Loucy (cell line): ENCODE results near the gene PPARA.

Experiments used
- H2AFZ ChIP-seq: fragments of 200-600 bp; sonication (generic); 2 replicates; pipeline ENCODE4 v1.6.0; 2016; ENCODE audit warnings: antibody characterized with exemption, mild to moderate bottlenecking, low read length, moderate library complexity
- H3F3A ChIP-seq: fragments of 200-600 bp; 2 replicates; pipeline ENCODE4 v1.6.0; 2016; ENCODE audit warnings: antibody characterized with exemption, low read depth, mild to moderate bottlenecking
- H3K27me3 ChIP-seq: fragments of 200-600 bp; sonication (generic); 2 replicates; pipeline ENCODE4 v1.6.1; 2014; ENCODE audit warnings: low read length, mild to moderate bottlenecking; ENCODE audit not compliant: insufficient read depth, poor library complexity, severe bottlenecking
- H3K36me3 ChIP-seq: fragments of 200-600 bp; sonication (generic); 2 replicates; pipeline ENCODE4 v1.6.1; 2016; ENCODE audit warnings: low read length; ENCODE audit not compliant: insufficient read depth
- H3K4me1 ChIP-seq: fragments of 200-600 bp; sonication (generic); 2 replicates; pipeline ENCODE4 v1.5.1; 2014; ENCODE audit warnings: low read length, mild to moderate bottlenecking; ENCODE audit not compliant: insufficient read depth, poor library complexity, severe bottlenecking
- H3K4me2 ChIP-seq: fragments of 200-600 bp; sonication (generic); 2 replicates; pipeline ENCODE4 v1.6.0; 2014; ENCODE audit warnings: antibody characterized with exemption, low read length, low read depth, mild to moderate bottlenecking; ENCODE audit not compliant: poor library complexity, severe bottlenecking
- H3K4me3 ChIP-seq: fragments of 200-600 bp; sonication (generic); 2 replicates; pipeline ENCODE4 v1.5.1; 2014; ENCODE audit warnings: low read length, mild to moderate bottlenecking, mixed read lengths; ENCODE audit not compliant: poor library complexity, severe bottlenecking
- H3K79me2 ChIP-seq: fragments of 200-600 bp; sonication (generic); 2 replicates; pipeline ENCODE4 v1.6.1; 2014; ENCODE audit warnings: low read length; ENCODE audit not compliant: insufficient read depth
- H3K9ac ChIP-seq: fragments of 200-600 bp; sonication (generic); 2 replicates; pipeline ENCODE4 v1.6.0; 2014; ENCODE audit warnings: mild to moderate bottlenecking, low read depth, low read length, moderate library complexity; ENCODE audit not compliant: poor library complexity, severe bottlenecking
- H3K9me2 ChIP-seq: fragments of 200-600 bp; sonication (generic); replicated peaks from 2 replicates; pipeline ENCODE4 v1.6.1; 2016; ENCODE audit warnings: low read depth, low read length, mixed read lengths
- H3K9me3 ChIP-seq: fragments of 200-600 bp; sonication (generic); 2 replicates; pipeline ENCODE4 v1.6.1; 2014; ENCODE audit warnings: mild to moderate bottlenecking, antibody characterized with exemption, low read length, low read depth; ENCODE audit not compliant: insufficient read depth
- H4K20me1 ChIP-seq: fragments of 200-600 bp; sonication (generic); 2 replicates; pipeline ENCODE4 v1.6.0; 2014; ENCODE audit warnings: antibody characterized with exemption, low read length, mild to moderate bottlenecking; ENCODE audit not compliant: insufficient read depth, poor library complexity, severe bottlenecking
- CTCF ChIP-seq: fragments of 200-600 bp; sonication (generic); conservative IDR thresholded peaks from 2 replicates; pipeline ENCODE4 v1.5.1; 2014; ENCODE audit warnings: mild to moderate bottlenecking, antibody characterized with exemption, low read length
- EZH2phosphoT487 ChIP-seq: fragments of 200-600 bp; IDR thresholded peaks from 2 replicates; pipeline ENCODE4 v1.6.1; 2018; ENCODE audit warnings: antibody characterized with exemption, mild to moderate bottlenecking, moderate library complexity, borderline replicate concordance

PPARA gene

GRCh38 chr22:46107089-46107664, 43.1 kb upstream of the PPARA start:
- TF ChIP-seq EZH2phosphoT487 (no peak), CTCF (no peak)
- peaks cover 34% of the 10 kb centered on the region for H4K20me1 ChIP-seq

DNA sequence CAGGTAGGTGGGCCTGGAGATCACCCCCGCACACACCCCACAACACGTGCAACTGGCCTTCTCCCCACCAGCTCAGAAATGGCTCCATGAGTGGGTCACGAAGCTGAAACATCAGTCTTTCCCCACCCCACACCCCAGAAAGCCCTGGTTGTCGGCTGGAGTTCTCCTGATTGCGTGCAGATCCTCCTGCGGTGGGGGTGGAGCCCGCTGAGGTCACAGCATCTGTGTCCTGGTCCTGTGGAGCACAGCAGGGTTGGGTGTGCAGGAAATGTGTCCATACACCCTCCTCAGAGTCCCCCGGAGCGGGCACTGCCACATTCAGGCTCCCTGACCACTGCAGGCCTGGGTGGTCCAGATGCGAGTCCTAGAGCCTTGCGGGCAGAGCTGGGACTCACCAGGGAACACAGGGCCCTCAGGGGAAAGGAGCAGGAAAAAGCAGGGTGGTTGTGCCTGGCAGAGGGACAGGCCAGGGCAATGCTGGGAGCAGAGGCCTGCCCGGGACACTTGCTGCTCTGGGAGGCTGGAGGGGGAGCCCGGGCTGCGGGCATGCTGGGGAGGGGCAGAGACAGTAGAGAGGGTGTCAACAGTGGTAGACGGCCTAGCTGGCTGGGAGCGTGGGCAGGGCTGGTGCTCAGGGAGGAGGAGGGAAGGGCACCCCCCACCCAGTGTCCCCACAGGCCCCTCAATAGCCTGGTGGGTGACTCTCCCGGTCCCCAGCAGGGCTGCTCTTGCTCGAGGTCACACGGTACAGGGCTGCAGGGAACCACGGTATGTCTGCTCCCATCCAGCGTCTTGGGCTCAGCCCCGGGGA, 42.4 kb upstream of the PPARA start:
- Histone ChIP-seq H3K4me2 (no peak overlapping the region), H3K9me3 (no peaks in the 10 kb centered on the region), H3K4me1 (no peaks in the 10 kb centered on the region), H2AFZ (no peak overlapping the region), H3K4me3 (no peak overlapping the region), H3K27me3 (no peaks in the 10 kb centered on the region), H3F3A (no peaks in the 10 kb centered on the region), H3K9ac (no peak overlapping the region), H3K79me2 (peaks cover 16% of the 10 kb centered on the region; the same call in 1 of the 2 replicates), H4K20me1 (peaks cover 29% of the 10 kb centered on the region), H3K9me2 (no peaks in the 10 kb centered on the region), H3K36me3 (peaks cover 96% of the 10 kb centered on the region; the same call in 1 of the 2 replicates)
- TF ChIP-seq CTCF, result no peak
- TF ChIP-seq EZH2phosphoT487, result no peak

More at GRCh38 chr22:46107089-46107664, 43.1 kb upstream of the PPARA start:
- Histone ChIP-seq H3F3A (no peaks in the 10 kb centered on the region), H3K4me1 (no peaks in the 10 kb centered on the region), H3K9me3 (no peaks in the 10 kb centered on the region), H3K9me2 (no peaks in the 10 kb centered on the region), H3K4me2 (no peak overlapping the region), H3K4me3 (no peak overlapping the region), H3K27me3 (no peaks in the 10 kb centered on the region), H3K9ac (no peak overlapping the region), H3K36me3 (peaks cover 97% of the 10 kb centered on the region; the same call in 1 of the 2 replicates), H2AFZ (no peak overlapping the region), H3K79me2 (peaks cover 22% of the 10 kb centered on the region; the same call in 1 of the 2 replicates)

DNA sequence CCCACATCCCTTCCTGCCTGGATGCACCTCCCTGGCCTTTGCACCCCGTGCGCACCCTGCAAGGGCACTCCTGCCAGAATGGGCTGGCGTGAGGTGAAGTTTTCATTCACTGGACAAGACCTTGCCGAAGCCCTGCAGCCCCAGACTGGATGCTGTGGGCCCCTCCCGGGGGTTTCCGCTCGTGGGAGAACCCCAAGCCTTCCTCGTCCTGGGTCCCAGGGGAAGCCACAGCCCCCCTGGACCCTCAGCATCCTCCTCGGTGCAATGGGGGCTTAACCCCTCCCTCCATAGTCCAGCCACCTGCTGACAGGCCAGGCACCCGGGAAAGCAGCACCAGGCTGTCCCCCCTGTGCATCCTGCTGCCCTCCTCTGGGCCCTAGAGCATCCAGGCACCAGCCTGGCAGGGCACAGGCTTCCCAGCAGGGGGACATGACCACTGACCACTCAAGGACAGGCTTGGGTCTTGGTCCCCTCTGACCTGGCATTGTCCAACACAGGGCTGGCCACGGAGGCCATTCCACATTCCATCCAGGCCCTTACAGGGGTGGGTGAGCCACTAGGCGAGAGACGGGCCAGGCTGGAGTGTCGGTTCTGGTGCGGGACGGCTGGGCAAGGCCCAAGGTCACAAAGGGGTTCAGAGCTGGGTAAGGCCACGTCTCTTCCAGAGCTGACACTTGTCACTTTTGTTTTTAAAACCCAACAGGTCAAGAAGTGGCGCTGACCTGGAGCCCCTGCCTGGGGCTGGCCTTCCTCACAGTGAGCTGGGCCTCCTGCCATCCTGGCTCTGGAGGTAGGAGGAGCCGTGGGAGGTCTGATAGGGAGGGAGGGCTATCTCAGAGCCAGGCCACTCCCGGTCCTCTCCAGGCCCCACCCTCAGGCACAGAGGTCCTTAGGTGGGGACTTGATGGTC, 41.5 kb upstream of the PPARA start:
- Histone ChIP-seq H3K4me2 (no peak overlapping the region), H3K4me1 (no peaks in the 10 kb centered on the region), H3K36me3 (peaks cover 91% of the 10 kb centered on the region; the same call in 1 of the 2 replicates), H3K9ac (no peak overlapping the region), H3K4me3 (no peak overlapping the region), H3K27me3 (no peaks in the 10 kb centered on the region), H3K9me2 (no peaks in the 10 kb centered on the region), H4K20me1 (peaks cover 27% of the 10 kb centered on the region), H3F3A (no peaks in the 10 kb centered on the region), H3K9me3 (no peaks in the 10 kb centered on the region), H2AFZ (no peak overlapping the region), H3K79me2 (0 out of 2 replicates have a peak, but pooled peaks cover 12% of the 10 kb centered on the region)
- TF ChIP-seq CTCF (no peak), EZH2phosphoT487 (no peak)
